Esophagus (tissue), 2 donors: Measurements from ENCODE around the gene C8B. TPM values are rescaled to one million over a fixed set of nuclear protein-coding genes. Genes with fewer than 3 reads are reported as not detected.

Source experiments
- H3K27ac ChIP-seq, 2 donors: one replicate each; pipeline ENCODE4 v1.5.1; 2013; ENCODE audit warnings: low read depth in 2 of 2, mild to moderate bottlenecking in 2 of 2, inconsistent platforms in 1 of 2, low read length in 1 of 2, moderate library complexity in 1 of 2
- H3K27me3 ChIP-seq, 2 donors: one replicate each; pipeline ENCODE4 v1.6.1; 2013; ENCODE audit warnings: low read length in 2 of 2, control low read depth in 1 of 2, mild to moderate bottlenecking in 1 of 2; ENCODE audit not compliant: insufficient read depth in 2 of 2, control insufficient read depth in 1 of 2
- H3K36me3 ChIP-seq, 2 donors: one replicate each; pipeline ENCODE4 v1.6.1; 2013; ENCODE audit warnings: low read length in 1 of 2; ENCODE audit not compliant: control insufficient read depth in 2 of 2, insufficient read depth in 2 of 2
- H3K4me1 ChIP-seq, 2 donors: one replicate each; pipeline ENCODE4 v1.6.1; 2013; ENCODE audit warnings: low read length in 1 of 2; ENCODE audit not compliant: control insufficient read depth in 2 of 2, insufficient read depth in 2 of 2
- H3K4me3 ChIP-seq, 2 donors: one replicate each; pipeline ENCODE4 v1.5.1; 2013; ENCODE audit warnings: low read length in 2 of 2, mild to moderate bottlenecking in 2 of 2, low read depth in 1 of 2, moderate library complexity in 1 of 2
- H3K9me3 ChIP-seq, 2 donors: one replicate each; pipeline ENCODE4 v1.6.1; 2013; ENCODE audit warnings: mild to moderate bottlenecking in 2 of 2, low read depth in 1 of 2, low read length in 1 of 2, moderate library complexity in 1 of 2; ENCODE audit not compliant: control insufficient read depth in 2 of 2, insufficient read depth in 1 of 2
- WGBS, 2 donors: extraction: QIAGEN DNeasy Blood & Tissue Kit; methylation state at CpG; one replicate each; pipeline ENCODE4 v1.1.7; 2013; 5-methylcytosine and 5-hydroxymethylcytosine counted together
- polyA plus RNA-seq, 2 donors: library from polyadenylated mRNA; stranded (reverse); fragments of 200-250 nt; gene quantifications; one replicate each; pipeline ENCODE4 v1.2.3, GENCODE V29; 2013
- donor health status: healthy with polysubstance abuse.
- donor health status: Bipolar disorder and iron deficiency.

C8B gene
- polyA plus RNA-seq, 2 donors, result not detected

DNA sequence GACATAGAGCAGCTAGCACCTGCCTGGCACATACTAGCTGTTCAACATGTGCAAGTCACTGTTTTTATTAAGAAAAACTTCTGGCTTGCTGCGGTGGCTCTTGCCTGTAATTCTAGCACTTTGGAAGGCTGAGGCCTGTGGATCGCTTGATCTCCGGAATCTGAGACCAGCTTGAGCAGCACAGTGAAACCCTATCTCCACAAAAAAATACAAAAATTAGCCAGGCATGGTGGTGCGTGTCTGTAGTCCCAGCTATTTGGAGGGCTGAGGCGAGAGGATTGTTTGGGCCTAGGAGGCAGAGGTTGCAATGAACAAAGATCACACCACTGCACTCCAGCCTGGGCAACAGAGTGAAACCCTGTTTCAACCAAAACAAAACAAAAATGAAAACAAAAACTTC lies 27.7 kb upstream of the C8B start:
- H3K4me1 ChIP-seq, result no peaks in the 10 kb centered on the region
- H3K4me3 ChIP-seq, result no peak overlapping the region
- 87 to 93% methylated on average over 5 of the region's 5 CpGs for WGBS, 2 donors
- H3K9me3 ChIP-seq, result no peaks in the 10 kb centered on the region
- no peak overlapping the region for H3K27ac ChIP-seq
- H3K27me3 ChIP-seq, result peaks cover 0 to 2% of the 10 kb centered on the region in 2 donors
- H3K36me3 ChIP-seq, result no peaks in the 10 kb centered on the region

DNA sequence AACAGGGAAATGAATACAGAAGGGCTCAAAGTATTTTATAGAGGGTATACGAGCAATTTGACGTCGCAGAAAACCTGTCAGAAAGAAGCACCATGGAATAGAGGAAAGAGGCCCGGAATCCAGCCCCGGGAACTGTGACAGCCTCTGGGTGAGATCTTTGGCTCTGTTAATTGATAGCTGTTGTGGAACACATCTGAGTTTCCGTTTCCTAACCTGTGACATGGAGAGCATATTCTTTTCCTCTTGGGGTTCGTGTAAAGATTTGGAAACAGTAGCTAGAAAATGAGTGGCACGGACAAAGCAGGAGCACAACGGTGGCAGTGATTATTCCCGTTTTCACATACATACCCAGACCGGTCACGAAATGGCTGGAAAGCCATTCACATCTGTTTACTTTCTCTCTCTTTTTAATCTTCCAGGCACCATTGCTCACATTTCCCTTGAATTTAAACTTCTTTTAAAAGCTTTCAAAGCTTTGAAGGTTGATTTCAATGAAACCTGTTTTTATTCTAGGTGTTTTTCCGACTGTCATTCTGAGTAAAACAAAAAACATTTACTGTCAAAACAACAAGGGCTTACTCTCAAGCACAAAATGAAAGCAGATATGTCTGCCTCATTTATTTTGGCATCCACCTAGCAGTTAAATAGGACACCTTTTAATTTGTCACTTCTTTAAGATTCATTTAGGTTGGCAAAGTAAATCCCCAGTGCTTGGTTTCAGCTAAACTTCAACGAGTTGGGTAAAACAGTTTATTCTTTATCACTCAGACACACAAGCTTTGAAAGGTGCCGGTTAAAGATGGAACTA lies 26.7 kb upstream of the C8B start:
- peaks cover 0 to 2% of the 10 kb centered on the region in 2 donors for H3K27me3 ChIP-seq
- H3K4me3 ChIP-seq, result no peak overlapping the region
- H3K36me3 ChIP-seq, result no peaks in the 10 kb centered on the region
- H3K27ac ChIP-seq, result no peak overlapping the region
- 72 to 74% methylated on average over 15 of the region's 15 CpGs for WGBS, 2 donors
- no peaks in the 10 kb centered on the region for H3K4me1 ChIP-seq
- H3K9me3 ChIP-seq, result no peaks in the 10 kb centered on the region

- H3K36me3 ChIP-seq, result no peaks in the 10 kb centered on the region
- H3K4me1 ChIP-seq, result no peaks in the 10 kb centered on the region
- peaks cover 0 to 2% of the 10 kb centered on the region in 2 donors for H3K27me3 ChIP-seq
- 82 to 87% methylated on average over 3 of the region's 3 CpGs for WGBS, 2 donors
- no peaks in the 10 kb centered on the region for H3K9me3 ChIP-seq
- no peak overlapping the region for H3K4me3 ChIP-seq
- H3K27ac ChIP-seq, result no peak overlapping the region
Measured at GRCh38 chr1:56991576-56991975, 25.8 kb upstream of the C8B start.

DNA sequence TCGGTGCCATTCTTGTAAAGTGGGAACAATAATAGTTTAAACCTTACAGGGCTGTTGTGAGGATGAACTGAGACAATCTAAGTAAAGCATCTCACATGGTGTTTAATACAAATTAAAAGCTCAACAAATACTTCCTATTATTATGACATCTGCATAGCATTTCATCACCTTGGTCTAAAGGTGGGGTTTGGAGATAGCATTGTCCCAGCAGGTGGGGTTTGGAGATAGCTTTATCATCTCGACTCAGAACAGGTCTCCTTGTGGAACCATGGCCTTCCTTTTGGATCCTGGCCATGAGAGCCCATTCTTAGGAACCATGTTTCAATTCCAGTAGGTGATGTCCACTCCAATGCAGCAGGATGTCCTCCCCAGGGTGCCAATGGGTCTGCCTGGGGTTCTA lies 20.6 kb upstream of the C8B start:
- Histone ChIP-seq H3K27me3 (no peaks in the 10 kb centered on the region), H3K9me3 (no peaks in the 10 kb centered on the region), H3K4me1 (no peaks in the 10 kb centered on the region), H3K4me3 (no peak overlapping the region), H3K27ac (no peak overlapping the region), H3K36me3 (no peaks in the 10 kb centered on the region)
- WGBS, 2 donors, result 80 to 85% methylated on average over 2 of the region's 2 CpGs

GRCh38 chr1:56985857-56986256 lies 20.0 kb upstream of the C8B start:
- 84 to 89% methylated on average over 2 of the region's 2 CpGs for WGBS, 2 donors

DNA sequence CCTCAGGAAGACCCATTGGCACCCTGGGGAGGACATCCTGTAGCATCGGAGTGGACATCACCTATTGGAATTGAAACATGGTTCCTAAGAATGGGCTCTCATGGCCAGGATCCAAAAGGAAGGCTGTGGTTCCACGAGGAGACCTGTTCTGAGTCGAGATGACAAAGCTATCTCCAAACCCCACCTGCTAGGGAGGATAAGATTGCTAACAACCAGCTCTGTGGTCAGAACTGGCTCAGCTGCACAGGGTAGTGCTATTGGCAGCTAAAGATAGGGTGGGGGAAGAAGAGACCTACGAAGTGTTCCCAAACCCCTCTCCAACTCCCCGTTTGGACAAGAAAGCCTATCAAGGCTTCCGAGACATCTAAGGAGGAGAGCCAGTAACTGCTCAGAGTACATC lies 17.7 kb upstream of the C8B start:
- Histone ChIP-seq H3K36me3 (no peaks in the 10 kb centered on the region), H3K27me3 (no peaks in the 10 kb centered on the region)
- 74 to 76% methylated on average over 6 of the region's 6 CpGs for WGBS, 2 donors

More at GRCh38 chr1:56985857-56986256, 20.0 kb upstream of the C8B start:
- no peaks in the 10 kb centered on the region for H3K36me3 ChIP-seq
- no peaks in the 10 kb centered on the region for H3K27me3 ChIP-seq
- H3K4me1 ChIP-seq, result no peaks in the 10 kb centered on the region
- H3K4me3 ChIP-seq, result no peak overlapping the region
- no peak overlapping the region for H3K27ac ChIP-seq
- H3K9me3 ChIP-seq, result no peaks in the 10 kb centered on the region

GRCh38 chr1:56979986-56980755 lies 14.4 kb upstream of the C8B start:
- Histone ChIP-seq H3K9me3 (no peaks in the 10 kb centered on the region), H3K4me3 (no peak overlapping the region), H3K27me3 (no peaks in the 10 kb centered on the region), H3K36me3 (no peaks in the 10 kb centered on the region), H3K4me1 (no peaks in the 10 kb centered on the region), H3K27ac (no peak overlapping the region)
- 46 to 62% methylated on average over 4 of the region's 4 CpGs for WGBS, 2 donors

More for the DNA sequence above, 17.7 kb upstream of the C8B start:
- Histone ChIP-seq H3K27ac (no peak overlapping the region), H3K4me3 (no peak overlapping the region), H3K4me1 (no peaks in the 10 kb centered on the region), H3K9me3 (no peaks in the 10 kb centered on the region)

- 49 to 70% methylated on average over 5 of the region's 5 CpGs for WGBS, 2 donors
- Histone ChIP-seq H3K27ac (no peak overlapping the region), H3K9me3 (no peaks in the 10 kb centered on the region), H3K4me3 (no peak overlapping the region), H3K36me3 (no peaks in the 10 kb centered on the region), H3K27me3 (no peaks in the 10 kb centered on the region), H3K4me1 (no peaks in the 10 kb centered on the region)
Measured at GRCh38 chr1:56978819-56979218, 13.0 kb upstream of the C8B start.

DNA sequence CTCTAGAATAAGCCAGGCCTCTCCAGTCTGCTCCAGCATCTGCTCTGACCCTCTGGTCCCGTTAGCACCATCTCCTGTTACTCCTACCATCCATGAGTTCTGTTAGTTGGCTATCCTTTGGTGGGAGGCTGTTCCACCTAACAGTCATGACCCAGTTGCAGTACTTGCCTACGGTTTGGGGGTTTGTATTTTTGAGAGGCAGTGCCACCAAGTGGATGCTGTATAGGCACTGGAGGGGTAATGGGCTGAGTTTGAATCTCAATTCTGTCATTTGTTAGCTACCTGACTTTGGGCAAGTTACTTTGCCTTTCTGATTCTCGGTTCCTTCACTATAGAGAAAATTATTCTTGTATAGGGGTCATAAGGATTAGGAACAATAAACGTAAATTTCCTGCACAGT lies 12.1 kb upstream of the C8B start:
- Histone ChIP-seq H3K27me3 (no peaks in the 10 kb centered on the region), H3K4me1 (no peaks in the 10 kb centered on the region), H3K4me3 (no peak overlapping the region), H3K36me3 (no peaks in the 10 kb centered on the region), H3K9me3 (no peaks in the 10 kb centered on the region), H3K27ac (no peak overlapping the region)
- 70 to 73% methylated on average over 4 of the region's 4 CpGs for WGBS, 2 donors
